Measurements from ENCODE around the gene ZNF541. TPM values are rescaled to one million over a fixed set of nuclear protein-coding genes. Genes with fewer than 3 reads are reported as not detected.

The ZNF541 gene
- under 0.01 TPM in 1 of 2 replicates, not detected in the other for total RNA-seq (ENCODE audit: low replicate concordance)

DNA sequence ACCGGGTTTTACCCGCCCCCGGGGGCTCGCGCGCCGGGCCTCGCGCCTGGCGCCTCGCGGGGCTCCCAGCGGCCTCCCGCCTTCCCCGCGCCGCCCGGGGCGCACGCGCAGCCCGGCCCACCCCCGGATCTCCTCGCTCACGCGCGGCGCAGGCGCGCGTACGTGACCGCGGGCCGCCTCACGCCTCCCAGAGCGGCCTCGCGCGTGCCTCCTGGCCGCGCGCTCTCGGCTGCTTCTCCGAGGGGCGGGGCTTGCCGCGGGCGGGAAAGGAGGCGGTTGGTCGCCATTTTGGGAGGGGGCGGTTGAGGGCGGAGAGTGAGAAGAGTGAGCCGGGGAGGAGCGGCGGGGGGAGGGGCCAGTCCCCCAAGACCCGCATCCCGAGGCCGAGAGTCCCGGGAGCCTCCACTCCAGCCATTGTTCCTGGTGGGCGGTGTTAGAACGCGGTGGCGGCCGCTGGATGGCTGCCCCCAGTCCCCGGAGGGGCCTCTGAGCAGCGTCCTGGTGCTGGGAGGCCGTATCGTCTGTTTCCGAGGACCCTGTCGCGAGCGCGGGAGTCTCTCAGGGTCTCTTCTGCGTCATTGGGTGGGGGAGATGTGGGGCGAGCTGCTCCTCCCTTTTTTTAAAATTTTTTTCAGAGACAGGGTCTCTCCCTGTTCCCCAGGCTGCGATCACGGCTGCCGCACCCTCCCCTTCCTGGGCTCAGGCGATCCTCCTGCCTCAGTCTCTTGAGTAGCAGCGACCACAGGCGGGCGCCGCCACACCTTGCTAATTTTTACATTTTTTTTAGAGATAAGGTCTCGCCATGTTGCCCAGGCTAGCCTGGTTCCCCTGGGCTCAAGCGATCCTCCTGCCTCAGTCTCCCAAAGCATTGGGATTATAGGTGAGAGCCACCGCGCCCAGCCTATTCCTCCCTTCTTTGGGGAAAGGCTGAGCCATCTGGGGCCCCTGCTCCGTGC is at the start of gene ZNF541:
TSS of gene ZNF541 (minus strand) at position 78 of the 956 bp plus-strand sequence. CDS start 17,292 bp downstream, outside the sequence.

DNA sequence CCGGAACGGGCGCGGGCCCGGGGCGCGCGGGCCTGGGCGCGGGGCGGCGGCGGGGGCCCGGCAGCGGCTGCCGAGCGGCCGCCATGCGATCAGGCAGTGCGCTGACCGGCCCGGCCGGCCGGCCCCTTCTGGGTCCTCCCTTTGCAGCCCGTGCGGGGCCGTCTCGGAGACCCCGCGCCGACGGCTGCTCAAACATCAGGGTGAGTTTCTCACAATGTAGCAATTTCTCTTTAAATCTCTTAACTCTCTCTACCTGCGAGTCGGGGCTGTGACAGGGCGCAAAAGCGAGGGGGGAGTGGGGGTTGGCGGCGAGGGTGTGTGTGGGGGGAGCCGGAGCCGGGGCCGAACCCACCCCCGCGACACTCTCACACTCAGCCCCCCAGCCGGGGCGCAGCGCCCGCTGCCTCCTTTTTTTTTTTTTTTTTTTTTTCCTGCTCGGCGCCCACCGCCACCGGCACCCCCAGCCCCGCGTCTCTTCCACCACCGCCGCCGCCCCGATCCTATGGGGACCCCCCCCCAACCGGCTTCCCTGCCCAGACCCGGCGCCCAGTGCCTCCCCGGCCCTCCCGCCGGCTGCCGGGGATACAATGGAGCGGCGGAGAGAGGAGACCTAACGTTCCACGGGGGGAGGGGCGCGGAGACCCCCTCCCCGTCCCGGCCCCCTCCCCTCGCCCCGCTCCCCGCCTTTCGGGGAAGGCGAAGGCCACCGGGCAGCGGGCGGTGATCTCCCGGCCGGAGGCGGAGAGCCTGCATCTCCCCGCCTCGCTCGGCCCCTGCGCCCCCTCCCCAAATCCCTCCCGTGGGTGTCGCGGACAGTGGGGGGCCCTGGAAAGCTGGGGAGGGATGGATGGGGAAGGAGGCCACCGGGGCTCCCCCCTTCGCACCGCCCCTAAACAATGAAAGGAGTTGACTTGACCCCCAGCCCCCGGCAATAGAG is 36.3 kb upstream of the ZNF541 start, which contains the start of gene BICRA:
TSS of gene BICRA (plus strand) at position 166 of the 937 bp plus-strand sequence. CDS start 64,441 bp downstream, outside the sequence.

Other genes with a start within 250 kb of the ZNF541 start
- gene C5AR2, start 241.0 kb downstream of the ZNF541 start, total RNA-seq (ENCODE audit: low replicate concordance): under 0.01 and 0.12 TPM in 2 replicates
- gene DHX34, start 223.8 kb downstream of the ZNF541 start, total RNA-seq (ENCODE audit: low replicate concordance): 5.0 and 6.1 TPM in 2 replicates
- 48.6 and 53.4 TPM in 2 replicates for gene MEIS3, start 153.6 kb downstream of the ZNF541 start, total RNA-seq (ENCODE audit: low replicate concordance)
- gene SLC8A2, start 101.3 kb downstream of the ZNF541 start, total RNA-seq (ENCODE audit: low replicate concordance): 0.23 TPM in 1 of 2 replicates, not detected in the other
- 3.2 and 4.0 TPM in 2 replicates for gene KPTN, start 88.9 kb downstream of the ZNF541 start, total RNA-seq (ENCODE audit: low replicate concordance)
- 55.7 and 77.6 TPM in 2 replicates for gene NAPA, start 58.1 kb downstream of the ZNF541 start, total RNA-seq (ENCODE audit: low replicate concordance)
- 0.82 and 2.8 TPM in 2 replicates for gene BICRA, start 36.0 kb upstream of the ZNF541 start, total RNA-seq (ENCODE audit: low replicate concordance)
- gene EHD2, start 140.3 kb upstream of the ZNF541 start, total RNA-seq (ENCODE audit: low replicate concordance): 95.6 and 106 TPM in 2 replicates
- 50.9 and 70.0 TPM in 2 replicates for gene NOP53, start 172.4 kb upstream of the ZNF541 start, total RNA-seq (ENCODE audit: low replicate concordance)
- gene SELENOW, start 205.6 kb upstream of the ZNF541 start, total RNA-seq (ENCODE audit: low replicate concordance): 68.6 and 209 TPM in 2 replicates
- not detected in 2 replicates for gene TPRX1, start 231.4 kb upstream of the ZNF541 start, total RNA-seq (ENCODE audit: low replicate concordance)
- not detected in 2 replicates for gene CRX, start 248.8 kb upstream of the ZNF541 start, total RNA-seq (ENCODE audit: low replicate concordance)

Measured in smooth muscle cell of the coronary artery (primary cell).